DMS 273 (cell line): ENCODE data around the gene ENO3.

Experiments used
- DNase-seq: peaks from one replicate; lab custom pipeline; 2025; ENCODE audit not compliant: unreplicated experiment; lab: John Stamatoyannopoulos, UW

Gene ENO3

GRCh38 chr17:4949321-4950074, 1.4 kb upstream of the ENO3 start:
- peak; percentile 72 for DNase-seq

GRCh38 chr17:4950075-4950745, 709 bp upstream of the ENO3 start:
- DNase-seq = no peak

- no peak for DNase-seq
These were observed 567 bp downstream of the ENO3 start for GRCh38 chr17:4951486-4951885.

GRCh38 chr17:4953451-4953961, 2.6 kb downstream of the ENO3 start:
- no peak for DNase-seq

GRCh38 chr17:4955091-4955490, 4.2 kb downstream of the ENO3 start:
- no peak for DNase-seq

GRCh38 chr17:4956493-4957061, 5.7 kb downstream of the ENO3 start:
- DNase-seq = no peak

- no peak for DNase-seq
These were observed 7.2 kb downstream of the ENO3 start for GRCh38 chr17:4958102-4958501.

- DNase-seq = no peak
These were observed 8.5 kb downstream of the ENO3 start for GRCh38 chr17:4959261-4959965.

- no peak for DNase-seq
These were observed 9.5 kb downstream of the ENO3 start for GRCh38 chr17:4960279-4960922.

- DNase-seq = no peak
These were observed 14.5 kb downstream of the ENO3 start for GRCh38 chr17:4965311-4965986.

- DNase-seq = peak; percentile 98
These were observed 16.1 kb downstream of the ENO3 start for GRCh38 chr17:4966844-4967538.

GRCh38 chr17:4967539-4968485, 16.9 kb downstream of the ENO3 start, which contains the start of gene SPAG7:
Gene SPAG7, minus strand, starts transcription at chr17:4967817. Its CDS starts 13 bp downstream, at chr17:4967804.
- DNase-seq = peak; percentile 96

GRCh38 chr17:4968486-4969046, 17.6 kb downstream of the ENO3 start:
- DNase-seq = no peak

GRCh38 chr17:4969047-4969550, 18.2 kb downstream of the ENO3 start:
- no peak for DNase-seq

- DNase-seq = no peak
These were observed 18.7 kb downstream of the ENO3 start for GRCh38 chr17:4969551-4970173.

GRCh38 chr17:4970273-4970672, 19.4 kb downstream of the ENO3 start:
- DNase-seq = no peak

GRCh38 chr17:4971826-4972225, 20.9 kb downstream of the ENO3 start:
- DNase-seq = no peak

GRCh38 chr17:4972322-4972721, 21.4 kb downstream of the ENO3 start:
- no peak for DNase-seq
